Measurements from ENCODE around the gene ARL9.
"Not testable (repeated sequence)": the region's sequence is repeated elsewhere in the genome, so short reads cannot be mapped to it uniquely, and the experiment has no call there.

ARL9 gene

DNA sequence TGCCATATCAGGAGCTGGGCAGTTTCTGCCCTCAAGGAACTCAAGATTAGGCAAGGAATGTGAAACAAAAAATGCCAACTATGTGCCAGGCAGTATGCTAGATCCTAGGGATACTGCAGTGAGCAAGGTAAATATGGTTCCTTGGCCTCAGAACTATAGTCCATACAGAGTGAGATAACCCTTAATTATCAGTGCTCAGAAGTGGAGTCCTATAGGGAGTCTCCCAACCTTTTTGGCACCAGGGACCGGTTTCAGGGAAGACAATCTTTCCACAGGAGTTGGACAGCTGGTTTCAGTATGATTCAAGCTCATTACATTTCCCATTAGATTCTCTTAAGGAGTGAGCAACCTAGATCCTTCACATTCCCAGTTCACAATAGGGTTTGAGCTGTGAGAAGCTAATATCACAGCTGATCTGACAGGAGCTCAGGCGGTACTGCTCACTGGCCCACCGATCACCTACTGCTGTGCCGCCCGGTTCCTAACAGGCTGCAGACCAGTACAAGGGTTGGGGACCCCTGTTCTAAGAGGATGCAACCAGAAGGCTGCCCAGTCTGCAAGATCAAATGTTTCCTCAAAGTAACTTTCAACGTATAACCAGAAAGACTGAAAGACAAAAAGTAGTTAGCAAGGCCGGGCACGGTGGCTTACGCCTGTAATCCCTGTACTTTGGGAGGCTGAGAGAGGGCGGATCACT is 39.8 kb upstream of the ARL9 start:
- Histone ChIP-seq H3K27me3 (no peaks in the 10 kb centered on the region), H3K36me3 (peaks cover 8 to 27% (median 14%) of the 10 kb centered on the region in 3 donors), H3K4me1 (peaks cover 0 to 40% (median 24%) of the 10 kb centered on the region in 4 donors), H3K9me3 (no peaks in the 10 kb centered on the region), H3K27ac (no peak overlapping the region), H3K4me3 (peak overlapping the region; percentile 78 to 99)
- no peak for TF ChIP-seq CTCF (IDR thresholded peaks at IDR 0.05)
- DNase-seq: no peak
- intact Hi-C loops (cut with DNase I; ENCODE audit: low total_unique reads): loop anchor here (2.0 to 10.0 kb wide), 2 partner anchors 31 to 51 kb away; partner anchors contain the start of gene PPAT

- H3K9me3 ChIP-seq, DNase-seq, H3K27me3 ChIP-seq: not testable (repeated sequence)
- intact Hi-C loops (cut with DNase I; ENCODE audit: low total_unique reads): loop anchor here (2.0 to 10.0 kb wide), 2 partner anchors 32 to 52 kb away; partner anchors contain the start of gene PPAT
- peaks cover 0 to 40% (median 24%) of the 10 kb centered on the region in 4 donors for H3K4me1 ChIP-seq
- H3K36me3 ChIP-seq: peaks cover 10 to 27% (median 15%) of the 10 kb centered on the region in 3 donors
- peak overlapping the region; percentile 88 to 93 for H3K27ac ChIP-seq
- H3K4me3 ChIP-seq: peak overlapping the region; percentile 78 to 99
Observed at GRCh38 chr4:56466296-56466761, 39.3 kb upstream of the ARL9 start.

DNA sequence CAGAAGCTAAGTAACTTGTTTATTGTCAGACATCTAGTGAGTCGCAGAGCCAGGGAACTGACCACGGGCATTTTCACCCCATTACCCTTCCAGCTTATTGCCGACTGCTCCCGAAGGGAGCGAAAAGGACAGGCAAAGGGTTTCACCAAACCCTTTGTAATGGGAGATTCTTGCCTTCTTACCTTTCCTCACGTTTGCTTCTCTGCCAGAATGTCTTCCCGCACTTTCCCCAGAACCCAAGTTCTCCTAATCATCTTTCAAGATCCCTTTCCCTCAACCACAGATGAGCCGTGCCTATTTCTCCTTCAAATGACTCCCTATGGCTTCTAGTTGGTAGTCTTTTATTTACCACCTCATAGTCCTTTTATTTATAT is 38.7 kb upstream of the ARL9 start:
- H3K4me1 ChIP-seq: peaks cover 0 to 40% (median 24%) of the 10 kb centered on the region in 4 donors
- H3K36me3 ChIP-seq: peaks cover 12 to 27% (median 15%) of the 10 kb centered on the region in 3 donors
- no peak for DNase-seq
- intact Hi-C loops (cut with DNase I; ENCODE audit: low total_unique reads): loop anchor here (2.0 to 10.0 kb wide), 2 partner anchors 32 to 52 kb away; partner anchors contain the start of gene PPAT
- peak overlapping the region; percentile 88 to 93 for H3K27ac ChIP-seq
- H3K4me3 ChIP-seq: peak overlapping the region; percentile 78 to 99
- no peak for TF ChIP-seq CTCF (IDR thresholded peaks at IDR 0.05)
- no peaks in the 10 kb centered on the region for H3K9me3 ChIP-seq
- H3K27me3 ChIP-seq: no peaks in the 10 kb centered on the region

- no peaks in the 10 kb centered on the region for H3K27me3 ChIP-seq
- H3K4me1 ChIP-seq: peaks cover 0 to 40% (median 24%) of the 10 kb centered on the region in 4 donors
- intact Hi-C loops (cut with DNase I; ENCODE audit: low total_unique reads): loop anchor here (2.0 to 10.0 kb wide), 2 partner anchors 33 to 53 kb away; partner anchors contain the start of gene PPAT
- H3K4me3 ChIP-seq: peak within 1 kb of the TSS; percentile 78 to 99
- peak; percentile 91 to 92 for DNase-seq
- peaks cover 11 to 27% (median 12%) of the 10 kb centered on the region in 3 donors for H3K36me3 ChIP-seq
- H3K27ac ChIP-seq: peak within 1 kb of the TSS; percentile 88 to 93
- no peak for TF ChIP-seq CTCF (IDR thresholded peaks at IDR 0.05)
- no peaks in the 10 kb centered on the region for H3K9me3 ChIP-seq
Observed at GRCh38 chr4:56467284-56468096, 38.1 kb upstream of the ARL9 start, which contains the start of gene SRP72. SRP72 (plus strand) TSS chr4:56467617; CDS start chr4:56467636, 19 bp downstream.

GRCh38 chr4:56468097-56468422 is 37.5 kb upstream of the ARL9 start:
- H3K27ac ChIP-seq: peak overlapping the region; percentile 88 to 93
- H3K4me1 ChIP-seq: peaks cover 0 to 40% (median 24%) of the 10 kb centered on the region in 4 donors
- no peak for TF ChIP-seq CTCF (IDR thresholded peaks at IDR 0.05)
- intact Hi-C loops (cut with DNase I; ENCODE audit: low total_unique reads): loop anchor here (10.0 kb wide), 1 partner anchor 53 kb away; no protein-coding TSS in a partner anchor
- no peak for DNase-seq
- H3K36me3 ChIP-seq: peaks cover 16 to 28% (median 17%) of the 10 kb centered on the region in 3 donors
- H3K9me3 ChIP-seq: no peaks in the 10 kb centered on the region
- no peaks in the 10 kb centered on the region for H3K27me3 ChIP-seq
- H3K4me3 ChIP-seq: peak overlapping the region; percentile 78 to 99
